Right renal pelvis (tissue), 4 donors: Measurements from ENCODE around the gene CLECL1. TPM values are rescaled to one million over a fixed set of nuclear protein-coding genes. Genes with fewer than 3 reads are reported as not detected.
"Not testable (repeated sequence)": the region's sequence is repeated elsewhere in the genome, so short reads cannot be mapped to it uniquely, and the experiment has no call there.

Source experiments
- DNase-seq, 4 donors: peaks; one replicate each; pipeline ENCODE4 v3.0.0-alpha.2; 2013; ENCODE audit warnings: low read depth in 4 of 4, low spot score in 3 of 4, missing footprints in 1 of 4
- polyA plus RNA-seq, 4 donors: library from polyadenylated mRNA; unstranded; fragments of 120-200 nt; gene quantifications; one replicate each; pipeline ENCODE4 v1.2.1, GENCODE V29; 2013; ENCODE audit not compliant: insufficient read length in 4 of 4

Gene CLECL1
- polyA plus RNA-seq, 4 donors = 0.09 to 0.32 TPM; not detected in 2

GRCh38 chr12:9752145-9752933 is 19.4 kb upstream of the CLECL1 start:
- no peak for DNase-seq

- no peak for DNase-seq
These were observed 18.6 kb upstream of the CLECL1 start for GRCh38 chr12:9751204-9752144.

DNA sequence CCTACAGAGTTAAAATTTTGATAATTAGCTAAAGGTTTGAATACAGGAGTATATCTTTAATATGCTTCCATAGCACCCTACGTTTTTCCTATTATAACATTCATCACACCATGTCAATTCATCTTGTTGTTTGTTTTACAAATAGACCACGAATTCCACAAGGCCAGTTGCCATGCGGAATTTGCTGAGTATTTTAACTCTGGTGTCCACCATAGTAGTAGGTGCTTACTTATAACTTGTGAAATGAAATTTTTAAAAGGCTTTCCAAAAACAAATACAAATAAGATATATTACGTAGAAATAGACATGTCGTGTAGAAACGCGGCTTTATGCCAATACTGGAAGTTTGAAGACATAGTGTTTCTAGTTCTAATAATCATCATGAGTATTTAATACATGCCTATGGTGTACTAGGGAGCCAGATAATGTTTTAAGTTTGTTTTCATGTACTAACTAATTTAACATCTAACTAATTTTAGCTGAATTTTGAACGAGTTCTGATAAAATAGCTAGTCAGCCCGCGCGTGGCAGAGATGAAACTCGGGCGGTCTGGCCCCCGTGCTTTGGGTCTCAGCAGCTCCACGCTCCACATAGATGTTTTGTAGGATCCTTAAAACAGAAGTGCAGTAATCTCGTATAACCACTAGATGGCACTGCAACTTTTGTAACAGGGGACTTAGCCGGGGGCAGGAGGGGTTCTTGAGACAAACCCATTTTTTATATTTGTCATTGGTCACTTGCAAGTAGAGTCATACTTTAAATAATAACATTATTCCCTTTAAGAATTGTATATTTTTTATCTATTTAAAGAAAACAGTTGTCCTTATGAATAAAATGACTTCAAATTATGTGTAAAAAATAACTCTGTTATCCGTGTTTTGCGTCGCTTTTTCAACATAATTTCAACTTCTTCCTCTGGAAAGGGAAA is 17.6 kb upstream of the CLECL1 start:
- DNase-seq = peak in 1 of 4 donors; percentile 53

GRCh38 chr12:9749640-9750039 is 16.7 kb upstream of the CLECL1 start:
- DNase-seq = no peak

DNA sequence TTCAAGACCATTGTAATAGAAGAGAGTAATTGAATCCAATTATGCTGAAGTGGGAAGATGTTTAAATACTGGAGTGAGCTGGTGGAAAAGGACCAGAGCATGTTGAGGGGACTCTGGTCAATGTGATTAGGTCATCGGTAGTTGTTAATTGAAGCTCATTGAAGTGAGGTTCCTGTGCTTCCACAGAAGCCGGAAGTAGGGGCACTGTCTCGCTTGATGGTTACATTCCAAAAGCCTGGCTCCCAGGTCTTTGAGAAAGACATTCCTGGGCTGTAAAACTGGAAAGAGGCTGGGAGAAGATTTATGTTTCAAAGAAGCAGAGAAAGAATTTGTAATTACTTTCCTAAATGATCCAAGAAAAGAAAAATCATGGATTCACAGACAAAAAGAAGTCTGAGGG is 12.3 kb upstream of the CLECL1 start:
- no peak for DNase-seq

DNA sequence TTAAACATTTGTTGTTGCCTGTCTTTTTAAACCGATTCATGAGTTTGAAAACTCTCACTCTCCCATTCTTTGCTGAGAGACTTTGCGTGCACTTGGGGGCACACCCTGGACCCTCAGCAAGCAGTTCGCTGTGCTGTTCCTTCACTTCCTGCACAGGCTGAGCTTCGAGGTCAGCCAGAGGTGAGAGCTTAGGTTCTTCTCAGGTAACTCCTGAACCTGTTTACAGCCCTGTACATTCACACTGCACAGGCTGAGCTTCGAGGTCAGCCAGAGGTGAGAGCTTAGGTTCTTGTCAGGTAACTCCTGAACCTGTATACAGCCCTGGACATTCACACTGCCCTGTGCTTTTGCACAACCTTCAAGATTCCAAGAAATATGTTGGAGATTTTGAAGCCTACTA is 9.8 kb upstream of the CLECL1 start:
- DNase-seq = no peak

DNA sequence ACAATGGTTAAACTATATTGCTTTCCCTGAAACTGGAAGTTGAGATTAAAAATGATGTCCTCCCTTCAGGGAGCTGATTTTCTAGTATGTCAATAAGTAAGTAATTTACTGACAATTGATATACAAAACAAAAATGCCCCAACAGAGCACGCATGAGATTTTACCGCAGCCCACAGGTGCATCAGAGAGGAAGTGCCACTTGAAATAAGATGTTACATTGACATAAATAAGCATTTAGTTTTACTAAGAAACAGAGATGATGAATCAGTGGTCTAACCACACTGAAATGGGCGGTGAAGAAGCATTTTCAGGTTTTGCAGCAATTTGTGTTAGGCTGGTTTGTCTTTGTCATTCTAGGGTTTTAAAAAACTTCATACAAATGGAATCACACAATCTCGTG is 8.8 kb upstream of the CLECL1 start:
- DNase-seq = no peak

- DNase-seq = no peak
These were observed 7.3 kb upstream of the CLECL1 start for GRCh38 chr12:9740106-9740750.

GRCh38 chr12:9739404-9740105 is 6.7 kb upstream of the CLECL1 start:
- DNase-seq = not testable (repeated sequence)

DNA sequence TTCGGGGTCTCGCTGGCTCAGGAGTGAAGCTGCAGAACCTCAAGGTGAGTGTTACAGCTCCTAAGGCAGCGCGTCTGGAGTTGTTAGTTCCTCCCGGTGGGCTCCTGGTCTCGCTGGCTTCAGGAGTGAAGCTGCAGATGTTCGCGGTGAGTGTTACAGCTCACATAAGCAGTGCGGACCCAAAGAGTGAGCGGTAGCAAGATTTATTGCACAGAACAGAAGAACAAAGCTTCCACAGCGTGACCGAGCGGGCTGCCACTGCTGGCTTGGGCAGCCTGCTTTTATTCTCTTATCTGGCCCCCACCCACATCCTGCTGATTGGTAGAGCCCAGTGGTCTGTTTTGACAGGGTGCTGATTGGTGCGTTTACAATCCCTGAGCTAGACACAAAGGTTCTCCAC is 6.0 kb upstream of the CLECL1 start:
- not testable (repeated sequence) for DNase-seq

GRCh38 chr12:9736936-9737705 is 4.2 kb upstream of the CLECL1 start:
- DNase-seq = no peak

DNA sequence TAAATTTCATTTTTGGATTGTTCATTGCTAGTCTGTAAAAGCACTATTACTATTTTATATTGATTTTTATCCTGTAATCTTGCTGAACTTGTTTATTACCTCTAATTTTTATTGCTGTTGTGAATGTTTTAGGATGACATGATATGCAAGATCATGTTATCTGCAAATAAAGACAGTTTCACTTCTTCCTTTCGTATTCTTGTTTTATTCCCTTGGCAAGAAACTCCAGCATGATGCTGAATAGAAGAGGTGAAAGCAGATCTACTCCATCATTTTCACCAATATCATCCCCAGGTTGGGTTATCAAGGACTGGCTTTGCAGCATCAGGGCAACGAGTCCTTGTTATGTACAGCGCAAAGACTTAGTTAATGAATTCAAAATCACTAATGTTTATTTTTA is 2.7 kb upstream of the CLECL1 start:
- no peak for DNase-seq

- DNase-seq = no peak
These were observed 1.1 kb downstream of the CLECL1 start for GRCh38 chr12:9731797-9732196.

DNA sequence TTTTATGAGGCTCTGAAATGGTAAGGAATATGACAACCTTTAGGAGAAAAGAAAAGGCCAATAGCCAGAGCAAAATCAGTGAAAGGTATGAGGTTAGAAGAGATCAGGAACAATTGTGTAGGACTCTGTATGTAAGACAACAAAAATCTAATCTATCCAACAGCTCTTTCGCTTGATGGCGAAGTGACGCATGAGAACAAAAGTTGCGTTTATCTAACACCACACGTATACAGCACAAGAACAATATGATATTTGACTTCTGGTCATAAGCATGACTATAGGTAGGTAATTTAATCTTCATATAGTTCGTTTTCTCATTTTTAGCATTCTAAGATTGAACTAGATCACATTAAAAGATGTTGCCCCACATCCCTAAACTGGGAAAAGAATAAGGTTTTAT is 1.5 kb downstream of the CLECL1 start:
- DNase-seq = no peak

GRCh38 chr12:9730591-9730990 is 2.3 kb downstream of the CLECL1 start:
- no peak for DNase-seq

GRCh38 chr12:9730011-9730410 is 2.9 kb downstream of the CLECL1 start:
- DNase-seq = no peak

DNA sequence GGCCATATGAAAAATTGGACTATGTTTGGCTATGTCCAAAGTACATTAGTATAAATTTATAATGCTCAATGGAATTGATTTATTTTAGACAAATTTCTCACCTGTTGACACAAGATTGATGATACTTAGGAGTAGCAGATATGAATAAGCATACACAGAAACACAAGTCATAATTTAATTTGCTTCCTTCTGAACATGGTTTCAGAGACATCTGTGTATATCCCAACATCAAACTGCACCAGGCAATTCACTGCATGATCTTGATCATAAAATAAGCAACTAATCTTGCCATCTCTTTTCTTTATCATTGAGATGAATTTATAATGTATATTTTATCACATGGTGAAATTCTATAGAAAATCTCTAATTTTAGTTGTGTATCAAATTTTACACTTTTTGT is 3.8 kb downstream of the CLECL1 start:
- DNase-seq = no peak

DNA sequence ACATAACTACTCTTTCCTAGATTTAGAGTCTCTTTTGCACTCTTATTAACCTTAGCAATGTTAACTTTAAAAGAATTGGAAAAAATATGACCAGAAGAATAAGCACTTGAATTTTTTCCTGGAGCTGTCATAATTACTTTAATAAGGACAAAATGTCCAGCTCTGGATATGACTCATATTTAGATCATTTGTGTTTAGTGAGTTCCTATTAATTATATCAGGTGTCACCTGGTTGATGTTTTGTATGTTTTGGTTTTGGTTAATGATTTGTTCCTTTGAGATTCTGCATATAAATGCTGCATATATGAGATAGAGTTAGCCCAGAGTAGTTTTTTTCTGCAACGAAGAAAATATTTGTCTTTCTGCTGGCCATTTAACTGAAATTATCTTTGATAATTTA is 5.1 kb downstream of the CLECL1 start:
- DNase-seq = no peak
